ENCODE data around the gene RALGAPA2. TPM values are rescaled to one million over a fixed set of nuclear protein-coding genes. Genes with fewer than 3 reads are reported as not detected.

RALGAPA2 gene
- total RNA-seq, 2 experiments from 2014 or later, result 20.2 to 26.4 TPM

GRCh38 chr20:20603339-20603990, 109.0 kb downstream of the RALGAPA2 start:
- no peaks in the 10 kb centered on the region for H3K9me3 Mint-ChIP-seq (ENCODE audit: low read depth)
- CTCF ChIA-PET, result interaction anchor here (0.7 to 0.8 kb wide), 2 partner anchors 9 to 13 kb away, joined by 5 read pairs; no protein-coding TSS in a partner anchor

DNA sequence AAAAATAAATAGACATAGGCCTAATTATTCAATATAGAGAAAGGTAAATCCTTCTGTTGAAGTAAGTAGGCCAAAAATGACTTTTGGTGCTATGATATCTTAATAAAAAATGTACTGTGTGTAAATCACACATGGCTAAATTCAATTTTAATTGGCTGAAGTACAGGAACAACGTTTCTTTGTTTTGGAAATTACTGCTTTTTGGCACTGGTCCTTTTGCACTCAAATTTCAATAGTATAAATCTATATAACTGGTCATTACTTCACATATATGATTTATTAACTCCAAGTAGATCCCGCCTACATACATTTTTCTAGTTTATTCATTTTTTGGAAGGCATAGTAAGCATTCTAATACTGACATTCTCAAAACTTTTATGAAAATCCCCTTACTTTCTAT, 114.5 kb downstream of the RALGAPA2 start:
- Mint-ChIP-seq H3K27me3 (no peaks in the 10 kb centered on the region), H3K27ac (no peak overlapping the region)

More at GRCh38 chr20:20603339-20603990, 109.0 kb downstream of the RALGAPA2 start:
- Mint-ChIP-seq H3K36me3 (ENCODE audit: low read depth) (peaks cover 14% of the 10 kb centered on the region), H3K4me1 (no peaks in the 10 kb centered on the region), H3K27ac (no peak overlapping the region), H3K4me3 (no peak overlapping the region), H3K27me3 (no peaks in the 10 kb centered on the region)
- no peak for ATAC-seq
- intact Hi-C loops (cut with DNase I, micrococcal nuclease), result no loop called here
- POLR2A ChIA-PET, result no interaction called here
- no peak for DNase-seq

DNA sequence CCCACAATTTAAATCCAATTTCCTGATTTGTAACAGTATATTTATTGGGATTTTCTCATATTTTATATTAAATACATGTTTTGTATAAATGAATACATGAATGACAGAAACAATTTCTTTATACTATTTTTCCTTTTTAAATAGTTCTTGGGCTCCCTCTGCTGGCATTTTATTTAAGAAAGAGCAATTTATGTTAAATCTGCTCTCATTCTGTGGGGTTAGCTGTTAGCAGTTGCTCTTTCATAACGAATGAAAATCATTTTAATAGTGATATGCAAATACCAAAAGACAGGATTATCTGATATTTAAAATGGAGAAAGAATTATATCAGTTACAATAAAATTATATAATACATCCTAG, 118.3 kb downstream of the RALGAPA2 start:
- no peaks in the 10 kb centered on the region for H3K4me1 Mint-ChIP-seq
- H3K27ac Mint-ChIP-seq, result no peak overlapping the region
- CTCF ChIA-PET, result interaction anchor here (0.6 to 4.3 kb wide), 18 partner anchors 10 to 905 kb away, joined by 3 to 14 read pairs (median 4); no protein-coding TSS in a partner anchor
- H3K36me3 Mint-ChIP-seq (ENCODE audit: low read depth), result peaks cover 15% of the 10 kb centered on the region
- POLR2A ChIA-PET, result no interaction called here
- DNase-seq, result no peak
- no peaks in the 10 kb centered on the region for H3K27me3 Mint-ChIP-seq
- H3K9me3 Mint-ChIP-seq (ENCODE audit: low read depth), result no peaks in the 10 kb centered on the region
- no peak overlapping the region for H3K4me3 Mint-ChIP-seq
- no peak for ATAC-seq
- intact Hi-C loops (cut with DNase I, micrococcal nuclease), result no loop called here

More for the DNA sequence above, 114.5 kb downstream of the RALGAPA2 start:
- peaks cover 10% of the 10 kb centered on the region for H3K36me3 Mint-ChIP-seq (ENCODE audit: low read depth)
- ChIA-PET CTCF (interaction anchor here (2.1 kb wide), 1 partner anchor 11 kb away, joined by 5 read pairs; no protein-coding TSS in a partner anchor), POLR2A (no interaction called here)
- intact Hi-C loops (cut with DNase I, micrococcal nuclease), result no loop called here
- DNase-seq (no peak), ATAC-seq (no peak)
- no peaks in the 10 kb centered on the region for H3K4me1 Mint-ChIP-seq
- no peak overlapping the region for H3K4me3 Mint-ChIP-seq
- no peaks in the 10 kb centered on the region for H3K9me3 Mint-ChIP-seq (ENCODE audit: low read depth)

DNA sequence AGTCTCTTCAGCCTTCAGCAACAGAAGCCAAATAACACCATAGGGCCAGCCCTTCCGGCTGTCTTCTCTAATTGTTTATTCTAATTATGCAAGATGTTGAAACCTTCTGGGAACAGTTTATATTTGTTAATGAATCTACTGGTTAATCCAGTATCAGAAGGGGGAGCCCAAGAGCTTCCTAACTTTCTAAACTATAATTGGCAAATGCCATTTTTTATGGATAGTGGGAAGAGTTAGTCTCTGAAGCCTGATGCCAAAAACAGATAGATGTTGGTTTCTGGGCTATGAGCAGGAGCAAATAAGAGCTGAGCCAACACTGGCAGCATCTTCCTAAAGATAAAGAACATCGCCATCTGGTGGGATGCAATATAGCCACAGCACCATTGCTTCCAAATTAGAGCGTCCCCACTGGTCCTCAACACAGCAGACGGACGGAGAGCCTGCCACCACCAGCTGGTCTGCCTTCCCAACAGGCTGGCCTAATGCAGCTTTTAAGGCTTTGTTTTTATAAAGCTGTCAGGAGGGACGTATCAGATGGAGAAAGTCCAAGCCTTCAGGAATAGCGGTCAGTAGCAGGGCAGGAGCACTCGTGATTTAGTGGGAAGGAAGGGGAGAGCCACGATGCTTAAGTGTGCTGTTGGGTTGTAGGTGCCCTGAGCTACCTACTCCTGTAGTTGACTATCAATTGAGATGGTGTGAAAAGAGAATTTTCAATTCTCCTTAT, 118.8 kb downstream of the RALGAPA2 start:
- Mint-ChIP-seq H3K27me3 (no peaks in the 10 kb centered on the region), H3K27ac (no peak overlapping the region), H3K36me3 (ENCODE audit: low read depth) (peaks cover 18% of the 10 kb centered on the region), H3K4me3 (no peak overlapping the region), H3K9me3 (ENCODE audit: low read depth) (no peaks in the 10 kb centered on the region), H3K4me1 (no peaks in the 10 kb centered on the region)
- POLR2A ChIA-PET, result no interaction called here
- DNase-seq (peak; percentile 40), ATAC-seq (peak; percentile 53)
- CTCF ChIA-PET, result interaction anchor here (0.6 to 4.3 kb wide), 19 partner anchors 10 to 904 kb away, joined by 3 to 14 read pairs (median 3); partner anchors contain the start of gene CRNKL1
- intact Hi-C loops (cut with DNase I, micrococcal nuclease), result loop anchor here (1.0 to 2.0 kb wide), 4 partner anchors 233 to 509 kb away; no protein-coding TSS in a partner anchor

DNA sequence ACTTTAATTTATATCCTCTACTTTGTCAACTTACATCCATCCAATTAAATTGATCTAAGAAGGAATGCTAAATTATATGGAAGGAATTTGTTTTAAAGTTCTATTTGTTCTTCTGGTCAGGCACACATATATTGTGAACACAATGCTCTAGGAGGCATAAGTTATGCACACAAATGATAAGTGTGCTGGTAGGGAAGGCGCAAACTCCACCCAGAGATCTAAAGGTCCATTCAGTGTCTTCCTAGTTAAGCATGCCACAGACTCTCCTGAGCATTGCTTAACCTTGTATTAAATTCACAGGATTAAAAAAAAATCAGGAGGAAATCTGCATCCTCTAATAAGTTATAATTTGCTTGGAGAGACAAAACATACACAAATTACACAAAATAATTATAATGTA, 127.3 kb downstream of the RALGAPA2 start:
- Mint-ChIP-seq H3K9me3 (ENCODE audit: low read depth) (no peaks in the 10 kb centered on the region), H3K27me3 (no peaks in the 10 kb centered on the region), H3K36me3 (ENCODE audit: low read depth) (peaks cover 49% of the 10 kb centered on the region), H3K4me1 (no peaks in the 10 kb centered on the region), H3K4me3 (no peak overlapping the region), H3K27ac (no peak overlapping the region)
- intact Hi-C loops (cut with DNase I, micrococcal nuclease), result no loop called here
- DNase-seq (no peak), ATAC-seq (no peak)
- CTCF ChIA-PET, result interaction anchor here (0.9 kb wide), 1 partner anchor 38 kb away, joined by 4 read pairs; no protein-coding TSS in a partner anchor
- POLR2A ChIA-PET, result no interaction called here

GRCh38 chr20:20582734-20583133, 129.7 kb downstream of the RALGAPA2 start:
- Mint-ChIP-seq H3K27me3 (no peaks in the 10 kb centered on the region), H3K27ac (no peak overlapping the region), H3K36me3 (ENCODE audit: low read depth) (peaks cover 39% of the 10 kb centered on the region), H3K4me1 (peaks cover 5% of the 10 kb centered on the region), H3K4me3 (no peak overlapping the region), H3K9me3 (ENCODE audit: low read depth) (no peaks in the 10 kb centered on the region)
- POLR2A ChIA-PET, result no interaction called here
- intact Hi-C loops (cut with DNase I, micrococcal nuclease), result no loop called here
- CTCF ChIA-PET, result interaction anchor here (0.7 to 1.0 kb wide), 2 partner anchors 11 to 280 kb away, joined by 3 to 4 read pairs; no protein-coding TSS in a partner anchor
- ATAC-seq (no peak), DNase-seq (no peak)

DNA sequence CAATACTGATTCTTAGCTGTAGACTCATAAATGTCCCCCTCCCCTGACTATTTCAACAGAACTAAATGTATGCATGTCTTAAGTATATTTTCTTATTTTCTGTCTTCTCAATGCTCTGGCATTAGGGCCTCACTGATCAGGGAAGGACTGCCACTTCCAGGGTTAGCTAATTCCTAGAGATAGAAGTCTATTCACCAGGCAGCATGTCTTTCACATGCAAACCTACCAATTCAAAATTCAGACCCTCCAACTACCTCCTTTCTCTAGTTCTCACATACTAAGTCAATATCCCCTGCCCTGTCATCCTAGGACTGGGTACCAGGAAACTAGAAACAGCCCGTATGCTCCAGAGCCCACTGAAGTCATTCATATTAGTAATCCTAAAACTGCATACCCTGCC, 132.3 kb downstream of the RALGAPA2 start:
- POLR2A ChIA-PET, result no interaction called here

DNA sequence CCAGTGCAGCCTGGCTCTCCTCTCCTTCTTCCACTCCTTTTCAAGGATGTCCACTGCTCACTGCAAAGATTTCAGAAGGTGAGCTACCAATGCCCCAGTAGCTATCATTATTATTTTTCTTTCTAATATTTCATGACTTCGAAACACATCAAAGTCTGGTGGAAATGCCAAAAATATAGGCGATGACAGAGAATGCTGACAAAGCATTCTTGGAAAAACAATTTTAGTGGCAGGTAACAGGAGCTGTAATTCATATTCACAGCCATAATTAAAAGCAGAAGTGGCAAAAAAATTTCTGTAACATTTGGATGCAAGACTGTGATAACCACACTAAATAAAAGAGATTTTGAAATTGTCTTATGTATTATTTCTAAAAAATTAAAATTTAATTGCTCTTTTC, 133.6 kb downstream of the RALGAPA2 start:
- no peak for ATAC-seq
- Mint-ChIP-seq H3K36me3 (ENCODE audit: low read depth) (peaks cover 34% of the 10 kb centered on the region), H3K4me1 (peaks cover 5% of the 10 kb centered on the region), H3K27ac (no peak overlapping the region), H3K27me3 (no peaks in the 10 kb centered on the region), H3K9me3 (ENCODE audit: low read depth) (no peaks in the 10 kb centered on the region), H3K4me3 (no peak overlapping the region)
- CTCF ChIA-PET, result interaction anchor here (0.6 to 1.6 kb wide), 6 partner anchors 11 to 1614 kb away, joined by 3 to 11 read pairs (median 4); no protein-coding TSS in a partner anchor
- POLR2A ChIA-PET, result interaction anchor here (0.6 kb wide), 1 partner anchor 142 kb away, joined by 14 read pairs; no protein-coding TSS in a partner anchor
- intact Hi-C loops (cut with DNase I, micrococcal nuclease), result no loop called here
- DNase-seq, result no peak

More for the DNA sequence above, 132.3 kb downstream of the RALGAPA2 start:
- Mint-ChIP-seq H3K4me3 (no peak overlapping the region), H3K36me3 (ENCODE audit: low read depth) (peaks cover 30% of the 10 kb centered on the region), H3K4me1 (peaks cover 5% of the 10 kb centered on the region), H3K9me3 (ENCODE audit: low read depth) (no peaks in the 10 kb centered on the region), H3K27ac (no peak overlapping the region), H3K27me3 (no peaks in the 10 kb centered on the region)
- ATAC-seq (no peak), DNase-seq (no peak)
- CTCF ChIA-PET, result interaction anchor here (0.7 to 1.6 kb wide), 5 partner anchors 13 to 286 kb away, joined by 3 to 11 read pairs (median 4); no protein-coding TSS in a partner anchor
- intact Hi-C loops (cut with DNase I, micrococcal nuclease), result no loop called here

GRCh38 chr20:20573797-20574196, 138.6 kb downstream of the RALGAPA2 start:
- intact Hi-C loops (cut with DNase I, micrococcal nuclease), result no loop called here
- H3K9me3 Mint-ChIP-seq (ENCODE audit: low read depth), result no peaks in the 10 kb centered on the region
- no peak overlapping the region for H3K27ac Mint-ChIP-seq
- H3K4me3 Mint-ChIP-seq, result no peak overlapping the region
- POLR2A ChIA-PET, result no interaction called here
- H3K36me3 Mint-ChIP-seq (ENCODE audit: low read depth), result peaks cover 24% of the 10 kb centered on the region
- CTCF ChIA-PET, result interaction anchor here (1.4 kb wide), 1 partner anchor 11 kb away, joined by 6 read pairs; no protein-coding TSS in a partner anchor
- ATAC-seq, result no peak
- no peaks in the 10 kb centered on the region for H3K27me3 Mint-ChIP-seq
- DNase-seq, result no peak
- H3K4me1 Mint-ChIP-seq, result no peaks in the 10 kb centered on the region

GRCh38 chr20:20571068-20571780, 141.2 kb downstream of the RALGAPA2 start:
- no peak overlapping the region for H3K27ac Mint-ChIP-seq
- peaks cover 21% of the 10 kb centered on the region for H3K36me3 Mint-ChIP-seq (ENCODE audit: low read depth)
- H3K27me3 Mint-ChIP-seq, result no peaks in the 10 kb centered on the region
- H3K4me3 Mint-ChIP-seq, result no peak overlapping the region
- no peaks in the 10 kb centered on the region for H3K9me3 Mint-ChIP-seq (ENCODE audit: low read depth)
- DNase-seq (no peak), ATAC-seq (no peak)
- ChIA-PET CTCF (interaction anchor here (1.4 kb wide), 1 partner anchor 22 kb away, joined by 3 read pairs; no protein-coding TSS in a partner anchor), POLR2A (no interaction called here)
- intact Hi-C loops (cut with DNase I, micrococcal nuclease), result no loop called here
- no peaks in the 10 kb centered on the region for H3K4me1 Mint-ChIP-seq

DNA sequence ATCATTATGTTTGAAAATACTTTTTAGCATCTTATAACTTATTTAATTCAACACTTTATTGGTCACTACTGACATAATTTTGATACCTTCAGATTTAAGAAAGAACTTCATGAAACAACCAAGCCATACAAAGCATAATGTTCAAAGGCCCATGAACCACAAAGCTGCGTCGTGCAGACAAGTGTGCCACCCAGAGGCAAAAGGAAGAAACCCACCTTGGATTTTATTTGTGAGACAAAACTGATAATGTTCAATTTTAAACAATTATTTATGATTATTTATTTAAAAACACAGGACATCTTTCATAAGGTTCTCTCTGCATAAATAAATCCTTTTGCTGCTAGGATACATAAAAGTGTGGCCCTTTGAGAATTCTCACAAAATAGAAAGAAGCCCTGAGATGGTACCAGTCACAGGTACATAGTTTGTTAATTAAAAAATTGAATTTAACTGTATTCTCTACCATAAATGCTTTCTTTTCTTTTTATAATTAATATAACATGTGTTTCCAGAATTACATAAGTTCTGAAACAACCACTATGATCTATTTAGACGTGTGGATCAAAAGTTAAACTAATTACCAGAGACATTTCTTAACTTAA, 143.7 kb downstream of the RALGAPA2 start:
- intact Hi-C loops (cut with DNase I, micrococcal nuclease), result loop anchor here (1.0 to 10.0 kb wide), 7 partner anchors 116 to 485 kb away; no protein-coding TSS in a partner anchor
- H3K27me3 Mint-ChIP-seq, result no peaks in the 10 kb centered on the region
- no peak overlapping the region for H3K4me3 Mint-ChIP-seq
- no peaks in the 10 kb centered on the region for H3K9me3 Mint-ChIP-seq (ENCODE audit: low read depth)
- H3K4me1 Mint-ChIP-seq, result no peaks in the 10 kb centered on the region
- ATAC-seq (no peak), DNase-seq (peak; percentile 63)
- CTCF ChIA-PET, result interaction anchor here (0.6 to 2.1 kb wide), 5 partner anchors 11 to 484 kb away, joined by 3 to 5 read pairs (median 3); no protein-coding TSS in a partner anchor
- H3K36me3 Mint-ChIP-seq (ENCODE audit: low read depth), result peaks cover 12% of the 10 kb centered on the region
- H3K27ac Mint-ChIP-seq, result no peak overlapping the region
- POLR2A ChIA-PET, result interaction anchor here (0.6 kb wide), 1 partner anchor 184 kb away, joined by 3 read pairs; no protein-coding TSS in a partner anchor

All from activated CD4-positive, alpha-beta T cell treated with anti-CD3 and anti-CD28 coated beads for 36 hours (primary cell).